ENCODE data around the gene IRX2. TPM values are rescaled to one million over a fixed set of nuclear protein-coding genes. Genes with fewer than 3 reads are reported as not detected.

Gene IRX2
- polyA plus RNA-seq, 5 donors = 49.9 to 70.7 (median 69.5) TPM

GRCh38 chr5:2721385-2722138 lies 29.9 kb downstream of the IRX2 start:
- DNase-seq = no peak

GRCh38 chr5:2719332-2719731 lies 32.1 kb downstream of the IRX2 start:
- DNase-seq = no peak

GRCh38 chr5:2718115-2718514 lies 33.4 kb downstream of the IRX2 start:
- DNase-seq = no peak

- no peak for DNase-seq
Measured at GRCh38 chr5:2715856-2716255, 35.6 kb downstream of the IRX2 start.

GRCh38 chr5:2714805-2715204 lies 36.7 kb downstream of the IRX2 start:
- DNase-seq = no peak

- no peak for DNase-seq
Measured at GRCh38 chr5:2714026-2714425, 37.5 kb downstream of the IRX2 start.

- DNase-seq = no peak
Measured at GRCh38 chr5:2711446-2712425, 39.7 kb downstream of the IRX2 start.

- DNase-seq = no peak
Measured at GRCh38 chr5:2710910-2711309, 40.6 kb downstream of the IRX2 start.

- DNase-seq = no peak
Measured at GRCh38 chr5:2709976-2710689, 41.3 kb downstream of the IRX2 start.

GRCh38 chr5:2708751-2709150 lies 42.7 kb downstream of the IRX2 start:
- no peak for DNase-seq

GRCh38 chr5:2708132-2708531 lies 43.3 kb downstream of the IRX2 start:
- DNase-seq = no peak

- DNase-seq = no peak
Measured at GRCh38 chr5:2705861-2706260, 45.6 kb downstream of the IRX2 start.

GRCh38 chr5:2704806-2705645 lies 46.5 kb downstream of the IRX2 start:
- DNase-seq = no peak

GRCh38 chr5:2704111-2704510 lies 47.4 kb downstream of the IRX2 start:
- no peak for DNase-seq

GRCh38 chr5:2703615-2704014 lies 47.9 kb downstream of the IRX2 start:
- DNase-seq = no peak

- DNase-seq = no peak
Measured at GRCh38 chr5:2703041-2703440, 48.4 kb downstream of the IRX2 start.

GRCh38 chr5:2702096-2702879 lies 49.2 kb downstream of the IRX2 start:
- no peak for DNase-seq

- DNase-seq = no peak
Measured at GRCh38 chr5:2701592-2701991, 49.9 kb downstream of the IRX2 start.

GRCh38 chr5:2700876-2701275 lies 50.6 kb downstream of the IRX2 start:
- DNase-seq = no peak

- no peak for DNase-seq
Measured at GRCh38 chr5:2699686-2700085, 51.8 kb downstream of the IRX2 start.
